K562 (cell line): ENCODE data around the gene KLHL35. TPM values are rescaled to one million over a fixed set of nuclear protein-coding genes. Genes with fewer than 3 reads are reported as not detected.

Experiments
- CBFA2T2 ChIP-seq: fragments of 450-650 bp; conservative IDR thresholded peaks from 2 replicates; pipeline ENCODE4 v1.6.1; 2017; ENCODE audit warnings: mild to moderate bottlenecking
- ETS2 ChIP-seq: IDR thresholded peaks from 2 replicates; pipeline ENCODE4 v1.6.1; 2016; ENCODE audit warnings: borderline replicate concordance, missing genetic modification characterization, mild to moderate bottlenecking, moderate library complexity, missing compliant biosample characterization; ENCODE audit not compliant: poor library complexity, severe bottlenecking
- GTF2E2 ChIP-seq: fragments of 200-800 bp; sonication (Bioruptor generic); IDR thresholded peaks from 2 replicates; pipeline ENCODE4 v1.6.1; 2016; ENCODE audit warnings: missing genetic modification characterization, missing compliant biosample characterization
- HSF4 ChIP-seq: fragments of 250-450 bp; sonication (Bioruptor Pico); IDR thresholded peaks from 2 replicates; pipeline ENCODE4 v2.1.2; 2022; ENCODE audit warnings: mild to moderate bottlenecking, moderate library complexity, borderline replicate concordance
- MEF2D ChIP-seq: conservative IDR thresholded peaks from 2 replicates; pipeline ENCODE4 v1.6.1; 2016; ENCODE audit warnings: low read depth, missing genetic modification characterization, missing compliant biosample characterization
- MTA2 ChIP-seq: fragments of 450-650 bp; IDR thresholded peaks from 2 replicates; pipeline ENCODE4 v1.6.1; 2016; ENCODE audit warnings: low read depth
- PCBP1 ChIP-seq: fragments of 200-400 bp; formaldehyde crosslinking; IDR thresholded peaks from 2 replicates; pipeline ENCODE4 v1.6.1; 2018; ENCODE audit warnings: mild to moderate bottlenecking, low read depth, low read length; ENCODE audit not compliant: poor library complexity, severe bottlenecking
- PHF8 ChIP-seq: fragments of 200-600 bp; sonication (generic); IDR thresholded peaks from 2 replicates; pipeline ENCODE4 v1.6.1; 2012; ENCODE audit warnings: mixed run types, mild to moderate bottlenecking, inconsistent platforms, low read length, moderate library complexity, borderline replicate concordance
- PML ChIP-seq: IDR thresholded peaks from 2 replicates; pipeline ENCODE4 v1.6.1; 2012; ENCODE audit warnings: low read length, inconsistent platforms
- RB1 ChIP-seq: fragments of 450-650 bp; IDR thresholded peaks from 2 replicates; pipeline ENCODE4 v1.6.1; 2017; ENCODE audit warnings: low read depth, mild to moderate bottlenecking
- RFX7 ChIP-seq: fragments of 250-450 bp; sonication (Bioruptor Pico); IDR thresholded peaks from 2 replicates; pipeline ENCODE4 v1.5.1; 2021; ENCODE audit warnings: mild to moderate bottlenecking
- SAP30 ChIP-seq: fragments of 200-600 bp; sonication (generic); IDR thresholded peaks from 2 replicates; pipeline ENCODE4 v1.6.1; 2012; ENCODE audit warnings: borderline replicate concordance, low read depth, mild to moderate bottlenecking, moderate library complexity, low read length, control low read depth, inconsistent platforms; ENCODE audit not compliant: insufficient read depth, poor library complexity, severe bottlenecking
- SPI1 ChIP-seq: IDR thresholded peaks from 2 replicates; pipeline ENCODE4 v1.6.1; 2011; ENCODE audit warnings: low read depth, low read length, control low read depth, borderline replicate concordance
- XRCC4 ChIP-seq: IDR thresholded peaks from one replicate; pipeline ENCODE4 v1.6.1; 2011; ENCODE audit not compliant: insufficient read depth, insufficient read length; ENCODE audit errors: extremely low read depth
- ZNF24 ChIP-seq: fragments of 450-650 bp; IDR thresholded peaks from 2 replicates; pipeline ENCODE4 v1.6.1; 2016
- ZNF311 ChIP-seq: fragments of 250-450 bp; sonication (Bioruptor Pico); IDR thresholded peaks from 2 replicates; pipeline ENCODE4 v1.4.0; 2020; ENCODE audit warnings: mild to moderate bottlenecking, moderate library complexity
- ZNF699 ChIP-seq: fragments of 250-450 bp; sonication (Bioruptor Pico); IDR thresholded peaks from 2 replicates; pipeline ENCODE4 v1.8.0; 2021; ENCODE audit warnings: mild to moderate bottlenecking, moderate library complexity; ENCODE audit not compliant: insufficient replicate concordance
- ZNF778 ChIP-seq: fragments of 450-650 bp; formaldehyde crosslinking; IDR thresholded peaks from 2 replicates; pipeline ENCODE4 v1.4.0; 2020; ENCODE audit warnings: mild to moderate bottlenecking, moderate library complexity
- polyA plus RNA-seq, 8 experiments: library from polyadenylated mRNA; depleted of rRNA in 4 of 8; stranded (reverse) in 5 of 8; unstranded in 3 of 8; fragments of >200 nt; fragmentation: Nextera tagmentation in 2 of 8; fragmentation: Illumina TruSeq in 1 of 8; extraction: Ambion mirVana in 2 of 8; extraction: Trizol in 1 of 8; gene quantifications; 2 replicates each; pipeline versions ENCODE4 v1.2.1 to v1.2.3, GENCODE V29; 2011 to 2014; ENCODE audit warnings: inconsistent platforms in 1 of 8, missing spikeins in 1 of 8
- total RNA-seq, 7 experiments: library from RNA; depleted of rRNA in 6 of 7; stranded (reverse); fragments of >200 nt in 6 of 7; fragmentation: Illumina TruSeq in 2 of 7; extraction: Trizol in 2 of 7; gene quantifications; 2 replicates each; pipeline versions ENCODE4 v1.2.1 to v1.2.3, GENCODE V29; 2011 to 2021; ENCODE audit warnings: low replicate concordance in 1 of 7
- TF ChIP-seq, protein P1 (sequence below): fragments of 450-650 bp; formaldehyde crosslinking; IDR thresholded peaks from 2 replicates; pipeline ENCODE4 v1.4.0; 2020; ENCODE audit warnings: mild to moderate bottlenecking, mixed read lengths
- TF ChIP-seq, protein P2 (sequence below): fragments of 250-450 bp; sonication (Bioruptor Pico); IDR thresholded peaks from 2 replicates; pipeline ENCODE4 v1.5.0; 2022; ENCODE audit warnings: mild to moderate bottlenecking
- TF ChIP-seq, protein P3 (sequence below): sonication (generic); formaldehyde crosslinking; IDR thresholded peaks from 2 replicates; pipeline ENCODE4 v1.4.0; 2020; ENCODE audit warnings: mild to moderate bottlenecking, missing genetic modification reagents
- TF ChIP-seq, protein P4 (sequence below): sonication (generic); formaldehyde crosslinking; IDR thresholded peaks from 2 replicates; pipeline ENCODE4 v1.9.0; 2022; ENCODE audit warnings: mild to moderate bottlenecking, missing genetic modification reagents

Gene KLHL35
- total and polyA plus RNA-seq, 9 of the 15 experiments (the other 6 are each of a cell fraction or from before 2014, with no cell fraction given) = not detected

DNA sequence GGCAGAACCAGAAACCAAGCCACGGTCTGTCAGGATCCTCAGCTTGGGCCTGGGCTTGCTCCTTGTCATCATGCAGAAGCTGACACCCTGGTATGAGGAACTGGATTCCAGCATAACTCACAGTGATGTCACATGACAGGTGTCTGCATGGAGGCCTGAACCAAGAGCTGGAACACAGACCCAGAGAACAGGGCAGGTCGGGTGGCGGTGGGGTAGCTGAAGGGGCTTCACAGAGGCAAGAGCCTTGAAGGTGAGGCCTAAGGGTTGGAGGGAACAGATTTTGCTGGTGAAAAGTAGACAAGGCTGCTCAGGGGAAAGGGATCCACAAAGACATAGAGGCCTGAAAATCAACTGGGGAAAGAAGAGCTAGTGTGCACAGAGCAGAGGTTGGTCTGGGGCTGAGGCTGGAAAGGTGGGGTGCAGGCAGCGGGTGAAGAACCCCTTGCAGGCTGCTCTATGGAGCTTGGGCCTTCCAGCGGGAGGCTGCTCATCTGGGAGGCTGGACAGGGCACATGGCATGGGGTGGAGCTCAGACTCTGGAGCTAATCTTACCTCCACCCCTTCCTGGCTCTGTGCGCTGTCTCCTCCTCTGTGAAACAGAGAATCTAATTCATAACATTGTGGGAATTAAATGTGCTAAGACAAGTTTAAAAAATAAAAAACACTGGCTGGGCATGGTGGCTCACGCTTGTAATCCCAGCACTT lies 52.1 kb downstream of the KLHL35 start (continued):
- TF ChIP-seq, protein P1, sequence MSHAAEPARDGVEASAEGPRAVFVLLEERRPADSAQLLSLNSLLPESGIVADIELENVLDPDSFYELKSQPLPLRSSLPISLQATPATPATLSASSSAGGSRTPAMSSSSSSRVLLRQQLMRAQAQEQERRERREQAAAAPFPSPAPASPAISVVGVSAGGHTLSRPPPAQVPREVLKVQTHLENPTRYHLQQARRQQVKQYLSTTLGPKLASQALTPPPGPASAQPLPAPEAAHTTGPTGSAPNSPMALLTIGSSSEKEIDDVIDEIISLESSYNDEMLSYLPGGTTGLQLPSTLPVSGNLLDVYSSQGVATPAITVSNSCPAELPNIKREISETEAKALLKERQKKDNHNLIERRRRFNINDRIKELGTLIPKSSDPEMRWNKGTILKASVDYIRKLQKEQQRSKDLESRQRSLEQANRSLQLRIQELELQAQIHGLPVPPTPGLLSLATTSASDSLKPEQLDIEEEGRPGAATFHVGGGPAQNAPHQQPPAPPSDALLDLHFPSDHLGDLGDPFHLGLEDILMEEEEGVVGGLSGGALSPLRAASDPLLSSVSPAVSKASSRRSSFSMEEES (CRISPR knock-in tag) = peak; percentile 91
- TF ChIP-seq RFX7 (CRISPR knock-in tag) (no peak), GTF2E2 (tag) (no peak), SAP30 (no peak), XRCC4 (no peak), ZNF699 (CRISPR knock-in tag) (no peak), PCBP1 (no peak), MTA2 (no peak), ETS2 (tag) (no peak), SPI1 (peak; percentile 80; the same call in 1 of the 2 replicates), MEF2D (no peak), RB1 (0 out of 2 replicates have a peak, but pooled peaks have one; percentile 28), HSF4 (CRISPR knock-in tag) (no peak), PHF8 (no peak), ZNF778 (CRISPR knock-in tag) (no peak), ZNF24 (no peak), PML (no peak), ZNF311 (CRISPR knock-in tag) (no peak), CBFA2T2 (peak; percentile 9; the same call in 1 of the 2 replicates)
- TF ChIP-seq, protein P2, sequence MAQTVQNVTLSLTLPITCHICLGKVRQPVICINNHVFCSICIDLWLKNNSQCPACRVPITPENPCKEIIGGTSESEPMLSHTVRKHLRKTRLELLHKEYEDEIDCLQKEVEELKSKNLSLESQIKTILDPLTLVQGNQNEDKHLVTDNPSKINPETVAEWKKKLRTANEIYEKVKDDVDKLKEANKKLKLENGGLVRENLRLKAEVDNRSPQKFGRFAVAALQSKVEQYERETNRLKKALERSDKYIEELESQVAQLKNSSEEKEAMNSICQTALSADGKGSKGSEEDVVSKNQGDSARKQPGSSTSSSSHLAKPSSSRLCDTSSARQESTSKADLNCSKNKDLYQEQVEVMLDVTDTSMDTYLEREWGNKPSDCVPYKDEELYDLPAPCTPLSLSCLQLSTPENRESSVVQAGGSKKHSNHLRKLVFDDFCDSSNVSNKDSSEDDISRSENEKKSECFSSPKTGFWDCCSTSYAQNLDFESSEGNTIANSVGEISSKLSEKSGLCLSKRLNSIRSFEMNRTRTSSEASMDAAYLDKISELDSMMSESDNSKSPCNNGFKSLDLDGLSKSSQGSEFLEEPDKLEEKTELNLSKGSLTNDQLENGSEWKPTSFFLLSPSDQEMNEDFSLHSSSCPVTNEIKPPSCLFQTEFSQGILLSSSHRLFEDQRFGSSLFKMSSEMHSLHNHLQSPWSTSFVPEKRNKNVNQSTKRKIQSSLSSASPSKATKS = no peak
- TF ChIP-seq, protein P3, sequence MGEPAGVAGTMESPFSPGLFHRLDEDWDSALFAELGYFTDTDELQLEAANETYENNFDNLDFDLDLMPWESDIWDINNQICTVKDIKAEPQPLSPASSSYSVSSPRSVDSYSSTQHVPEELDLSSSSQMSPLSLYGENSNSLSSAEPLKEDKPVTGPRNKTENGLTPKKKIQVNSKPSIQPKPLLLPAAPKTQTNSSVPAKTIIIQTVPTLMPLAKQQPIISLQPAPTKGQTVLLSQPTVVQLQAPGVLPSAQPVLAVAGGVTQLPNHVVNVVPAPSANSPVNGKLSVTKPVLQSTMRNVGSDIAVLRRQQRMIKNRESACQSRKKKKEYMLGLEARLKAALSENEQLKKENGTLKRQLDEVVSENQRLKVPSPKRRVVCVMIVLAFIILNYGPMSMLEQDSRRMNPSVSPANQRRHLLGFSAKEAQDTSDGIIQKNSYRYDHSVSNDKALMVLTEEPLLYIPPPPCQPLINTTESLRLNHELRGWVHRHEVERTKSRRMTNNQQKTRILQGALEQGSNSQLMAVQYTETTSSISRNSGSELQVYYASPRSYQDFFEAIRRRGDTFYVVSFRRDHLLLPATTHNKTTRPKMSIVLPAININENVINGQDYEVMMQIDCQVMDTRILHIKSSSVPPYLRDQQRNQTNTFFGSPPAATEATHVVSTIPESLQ (CRISPR knock-in tag) = no peak
- TF ChIP-seq, protein P4, sequence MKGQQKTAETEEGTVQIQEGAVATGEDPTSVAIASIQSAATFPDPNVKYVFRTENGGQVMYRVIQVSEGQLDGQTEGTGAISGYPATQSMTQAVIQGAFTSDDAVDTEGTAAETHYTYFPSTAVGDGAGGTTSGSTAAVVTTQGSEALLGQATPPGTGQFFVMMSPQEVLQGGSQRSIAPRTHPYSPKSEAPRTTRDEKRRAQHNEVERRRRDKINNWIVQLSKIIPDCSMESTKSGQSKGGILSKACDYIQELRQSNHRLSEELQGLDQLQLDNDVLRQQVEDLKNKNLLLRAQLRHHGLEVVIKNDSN = peak; percentile 62
